ENCODE measurements around the gene MAN2C1.

Gene MAN2C1

DNA sequence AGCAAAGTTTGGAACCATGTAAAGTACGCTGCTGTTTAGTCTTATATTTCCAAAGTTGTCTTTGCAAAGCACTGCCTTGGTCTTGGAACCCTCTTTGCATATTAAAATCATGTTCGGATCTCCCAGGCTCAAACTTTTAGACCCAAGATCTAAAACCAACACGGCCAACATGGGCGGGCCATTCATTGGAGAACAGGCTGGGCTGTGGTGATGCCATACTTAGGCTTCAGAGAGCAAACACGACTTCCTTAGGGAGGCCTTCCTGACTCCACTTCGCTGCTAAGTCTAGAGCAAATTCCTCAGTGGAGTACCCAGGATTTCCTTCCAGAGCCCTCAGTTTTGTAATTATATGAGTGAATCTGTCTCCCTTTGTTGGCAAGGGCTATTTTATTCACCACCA lies 3.5 kb downstream of the MAN2C1 start:
- Histone ChIP-seq H3K4me3 (ENCODE audit: low read length) (no peak overlapping the region), H3K4me2 (ENCODE audit: low read length) (no peak overlapping the region), H2AFZ (ENCODE audit: low read depth, low read length) (no peak overlapping the region), H3K27me3 (ENCODE audit: low read depth, low read length) (no peaks in the 10 kb centered on the region), H3K9ac (ENCODE audit: low read length) (no peak overlapping the region), H3K27ac (ENCODE audit: low read length) (no peak overlapping the region), H4K20me1 (ENCODE audit: insufficient read depth, low read length) (no peaks in the 10 kb centered on the region), H3K79me2 (ENCODE audit: low read length) (peaks cover 16% of the 10 kb centered on the region), H3K9me3 (ENCODE audit: insufficient read depth, low read length) (no peaks in the 10 kb centered on the region), H3K4me1 (ENCODE audit: low read length) (peaks cover 16% of the 10 kb centered on the region), H3K36me3 (replicated peaks; ENCODE audit: low read depth, low read length) (peaks cover 17% of the 10 kb centered on the region)
- TF ChIP-seq, protein P1, sequence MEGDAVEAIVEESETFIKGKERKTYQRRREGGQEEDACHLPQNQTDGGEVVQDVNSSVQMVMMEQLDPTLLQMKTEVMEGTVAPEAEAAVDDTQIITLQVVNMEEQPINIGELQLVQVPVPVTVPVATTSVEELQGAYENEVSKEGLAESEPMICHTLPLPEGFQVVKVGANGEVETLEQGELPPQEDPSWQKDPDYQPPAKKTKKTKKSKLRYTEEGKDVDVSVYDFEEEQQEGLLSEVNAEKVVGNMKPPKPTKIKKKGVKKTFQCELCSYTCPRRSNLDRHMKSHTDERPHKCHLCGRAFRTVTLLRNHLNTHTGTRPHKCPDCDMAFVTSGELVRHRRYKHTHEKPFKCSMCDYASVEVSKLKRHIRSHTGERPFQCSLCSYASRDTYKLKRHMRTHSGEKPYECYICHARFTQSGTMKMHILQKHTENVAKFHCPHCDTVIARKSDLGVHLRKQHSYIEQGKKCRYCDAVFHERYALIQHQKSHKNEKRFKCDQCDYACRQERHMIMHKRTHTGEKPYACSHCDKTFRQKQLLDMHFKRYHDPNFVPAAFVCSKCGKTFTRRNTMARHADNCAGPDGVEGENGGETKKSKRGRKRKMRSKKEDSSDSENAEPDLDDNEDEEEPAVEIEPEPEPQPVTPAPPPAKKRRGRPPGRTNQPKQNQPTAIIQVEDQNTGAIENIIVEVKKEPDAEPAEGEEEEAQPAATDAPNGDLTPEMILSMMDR (IDR thresholded peaks at IDR 0.05; ENCODE audit: low read depth, low read length), result no peak
- no peak for TF ChIP-seq EZH2phosphoT487 (IDR thresholded peaks at IDR 0.05; ENCODE audit: low read depth)

DNA sequence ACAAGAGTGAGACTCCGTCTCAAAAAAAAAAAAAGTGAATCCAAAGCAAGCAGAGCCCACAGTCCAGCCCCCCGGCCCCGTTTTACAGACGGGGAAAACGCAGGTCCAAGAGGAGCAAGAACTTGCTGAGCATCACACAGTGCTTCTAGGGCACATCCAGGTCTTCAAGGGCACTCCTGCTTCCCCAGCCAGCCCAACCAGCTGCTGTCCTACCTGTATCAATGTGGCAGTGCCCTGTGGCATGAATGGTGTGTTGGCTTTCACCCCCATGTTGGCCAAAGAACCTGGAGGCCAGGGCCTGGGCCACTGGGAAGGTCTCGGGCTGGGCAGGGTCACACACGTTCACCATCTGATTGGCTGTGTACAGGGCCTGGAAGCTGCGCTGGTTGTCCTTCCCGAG lies 4.6 kb downstream of the MAN2C1 start:
- Histone ChIP-seq H3K27ac (ENCODE audit: low read length) (no peak overlapping the region), H3K36me3 (replicated peaks; ENCODE audit: low read depth, low read length) (peaks cover 17% of the 10 kb centered on the region), H3K79me2 (ENCODE audit: low read length) (peaks cover 5% of the 10 kb centered on the region; the same call in 1 of the 2 replicates), H3K27me3 (ENCODE audit: low read depth, low read length) (no peaks in the 10 kb centered on the region), H3K9ac (ENCODE audit: low read length) (no peak overlapping the region), H3K4me2 (ENCODE audit: low read length) (no peak overlapping the region), H2AFZ (ENCODE audit: low read depth, low read length) (no peak overlapping the region), H3K4me1 (ENCODE audit: low read length) (peaks cover 6% of the 10 kb centered on the region), H3K4me3 (ENCODE audit: low read length) (no peak overlapping the region), H3K9me3 (ENCODE audit: insufficient read depth, low read length) (no peaks in the 10 kb centered on the region), H4K20me1 (ENCODE audit: insufficient read depth, low read length) (no peaks in the 10 kb centered on the region)
- TF ChIP-seq EZH2phosphoT487 (IDR thresholded peaks at IDR 0.05; ENCODE audit: low read depth), result no peak
- TF ChIP-seq, protein P1 (IDR thresholded peaks at IDR 0.05; ENCODE audit: low read depth, low read length), result no peak

DNA sequence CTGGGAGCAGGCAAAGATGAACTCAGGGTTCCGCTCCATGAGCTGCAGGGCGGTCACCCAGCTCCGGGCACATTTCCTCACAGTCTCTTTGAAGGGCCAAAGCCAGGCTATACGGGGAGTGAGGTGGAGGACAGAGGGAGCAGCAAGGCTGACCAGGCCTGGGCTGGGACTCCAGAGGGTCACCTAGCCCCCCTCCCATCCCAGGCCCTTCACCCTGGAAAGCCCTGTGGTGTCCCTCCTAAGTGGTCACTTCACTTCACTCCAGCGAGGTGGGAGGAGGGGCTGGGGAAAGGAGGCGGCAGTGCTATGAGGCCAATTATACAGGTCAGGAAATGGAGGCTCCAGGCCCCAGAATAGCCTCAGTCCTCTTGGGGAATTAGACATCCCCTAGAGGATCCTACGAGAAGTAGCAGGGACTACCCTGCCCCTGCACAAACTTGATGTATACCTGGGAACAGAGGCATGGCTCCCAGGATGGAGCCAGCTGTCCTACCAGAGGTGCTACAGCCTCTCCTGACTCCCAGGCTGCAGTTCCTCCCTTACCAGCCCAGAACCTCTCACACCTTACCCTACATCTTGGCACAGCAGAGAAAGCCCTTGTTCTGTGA lies 5.7 kb downstream of the MAN2C1 start:
- H3K27ac ChIP-seq (ENCODE audit: low read length), result no peak overlapping the region
- peaks cover 6% of the 10 kb centered on the region for H3K4me1 ChIP-seq (ENCODE audit: low read length)
- H3K9ac ChIP-seq (ENCODE audit: low read length), result no peak overlapping the region
- no peaks in the 10 kb centered on the region for H4K20me1 ChIP-seq (ENCODE audit: insufficient read depth, low read length)
- peaks cover 17% of the 10 kb centered on the region for H3K36me3 ChIP-seq (replicated peaks; ENCODE audit: low read depth, low read length)
- H3K79me2 ChIP-seq (ENCODE audit: low read length), result peaks cover 4% of the 10 kb centered on the region; the same call in 1 of the 2 replicates
- H3K9me3 ChIP-seq (ENCODE audit: insufficient read depth, low read length), result no peaks in the 10 kb centered on the region
- TF ChIP-seq EZH2phosphoT487 (IDR thresholded peaks at IDR 0.05; ENCODE audit: low read depth), result no peak
- TF ChIP-seq, protein P1 (IDR thresholded peaks at IDR 0.05; ENCODE audit: low read depth, low read length), result no peak
- H3K4me2 ChIP-seq (ENCODE audit: low read length), result no peak overlapping the region
- no peaks in the 10 kb centered on the region for H3K27me3 ChIP-seq (ENCODE audit: low read depth, low read length)
- H2AFZ ChIP-seq (ENCODE audit: low read depth, low read length), result no peak overlapping the region
- no peak overlapping the region for H3K4me3 ChIP-seq (ENCODE audit: low read length)

DNA sequence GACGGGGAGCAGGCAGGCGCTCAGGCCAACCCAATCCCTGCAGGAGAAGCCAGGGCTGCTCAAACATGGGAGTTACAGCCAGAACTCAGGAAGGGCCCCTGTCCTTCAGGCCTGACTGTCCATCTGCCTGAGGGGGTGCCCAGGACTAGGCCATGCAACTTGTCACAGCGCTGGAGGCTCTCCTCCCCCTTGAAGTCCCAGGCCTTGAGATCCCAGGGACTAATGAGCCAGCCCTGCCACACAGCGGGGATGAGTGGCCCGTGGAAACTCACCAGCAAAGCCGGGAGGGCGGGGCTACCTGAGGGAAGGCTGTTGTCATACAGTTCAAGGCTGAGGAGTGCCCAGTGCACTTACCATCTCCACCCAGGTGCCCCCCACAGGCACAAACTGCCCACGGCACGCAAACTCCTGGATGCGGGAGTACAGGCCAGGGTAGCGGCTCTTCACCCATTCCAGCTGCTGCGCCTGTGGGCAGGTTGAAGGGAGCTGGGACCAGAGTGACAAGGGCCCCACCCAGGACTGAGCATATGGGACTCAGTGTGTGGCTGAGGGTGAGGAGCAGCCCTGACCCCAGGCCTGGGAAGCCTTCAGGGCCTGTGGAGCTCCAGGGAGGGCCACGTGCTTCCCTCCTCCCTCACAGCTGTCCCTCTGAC lies 6.3 kb downstream of the MAN2C1 start:
- H3K27me3 ChIP-seq (ENCODE audit: low read depth, low read length), result no peaks in the 10 kb centered on the region
- no peaks in the 10 kb centered on the region for H3K79me2 ChIP-seq (ENCODE audit: low read length)
- H3K36me3 ChIP-seq (replicated peaks; ENCODE audit: low read depth, low read length), result peaks cover 14% of the 10 kb centered on the region
- no peaks in the 10 kb centered on the region for H4K20me1 ChIP-seq (ENCODE audit: insufficient read depth, low read length)
- no peak overlapping the region for H3K27ac ChIP-seq (ENCODE audit: low read length)
- no peak overlapping the region for H3K4me3 ChIP-seq (ENCODE audit: low read length)
- H3K4me2 ChIP-seq (ENCODE audit: low read length), result no peak overlapping the region
- no peak overlapping the region for H3K9ac ChIP-seq (ENCODE audit: low read length)
- TF ChIP-seq, protein P1 (IDR thresholded peaks at IDR 0.05; ENCODE audit: low read depth, low read length), result no peak
- no peak for TF ChIP-seq EZH2phosphoT487 (IDR thresholded peaks at IDR 0.05; ENCODE audit: low read depth)
- no peak overlapping the region for H2AFZ ChIP-seq (ENCODE audit: low read depth, low read length)
- H3K9me3 ChIP-seq (ENCODE audit: insufficient read depth, low read length), result no peaks in the 10 kb centered on the region
- H3K4me1 ChIP-seq (ENCODE audit: low read length), result 0 out of 2 replicates have a peak, but pooled peaks cover under 1% of the 10 kb centered on the region
